HPDE6-E6E7 (cell line): ENCODE results near the gene PSD2.
"Not testable (repeated sequence)": the region's sequence is repeated elsewhere in the genome, so short reads cannot be mapped to it uniquely, and the experiment has no call there.

Experiments
- DNase-seq: peaks from one replicate; pipeline ENCODE4 v3.0.0; 2011; ENCODE audit warnings: missing footprints; ENCODE audit errors: extremely low spot score

The PSD2 gene

GRCh38 chr5:139789116-139789844 is 6.3 kb upstream of the PSD2 start:
- no peak for DNase-seq

GRCh38 chr5:139789845-139790189 is 5.8 kb upstream of the PSD2 start:
- no peak for DNase-seq

GRCh38 chr5:139792218-139792617 is 3.4 kb upstream of the PSD2 start:
- no peak for DNase-seq

- not testable (repeated sequence) for DNase-seq
These were observed 3.0 kb upstream of the PSD2 start for GRCh38 chr5:139792655-139793054.

- DNase-seq = no peak
These were observed 1.4 kb upstream of the PSD2 start for GRCh38 chr5:139794067-139794846.

- DNase-seq = no peak
These were observed 626 bp downstream of the PSD2 start for GRCh38 chr5:139796061-139796806.

GRCh38 chr5:139797335-139797734 is 1.7 kb downstream of the PSD2 start:
- DNase-seq = no peak

GRCh38 chr5:139797856-139798510 is 2.4 kb downstream of the PSD2 start:
- DNase-seq = no peak

- DNase-seq = no peak
These were observed 3.3 kb downstream of the PSD2 start for GRCh38 chr5:139798883-139799282.

GRCh38 chr5:139799359-139799758 is 3.8 kb downstream of the PSD2 start:
- DNase-seq = no peak

- no peak for DNase-seq
These were observed 8.4 kb downstream of the PSD2 start for GRCh38 chr5:139803978-139804377.

GRCh38 chr5:139804800-139805397 is 9.3 kb downstream of the PSD2 start:
- DNase-seq = no peak

GRCh38 chr5:139805545-139805944 is 9.9 kb downstream of the PSD2 start:
- no peak for DNase-seq

- DNase-seq = no peak
These were observed 10.5 kb downstream of the PSD2 start for GRCh38 chr5:139806111-139806510.

GRCh38 chr5:139806726-139807646 is 11.4 kb downstream of the PSD2 start:
- DNase-seq = no peak

- DNase-seq = no peak
These were observed 12.0 kb downstream of the PSD2 start for GRCh38 chr5:139807647-139808030.

- peak; percentile 46 for DNase-seq
These were observed 13.1 kb downstream of the PSD2 start for GRCh38 chr5:139808481-139809330.

GRCh38 chr5:139809331-139809810 is 13.8 kb downstream of the PSD2 start:
- DNase-seq = no peak
